ENCODE results near the gene EI24. TPM values are rescaled to one million over a fixed set of nuclear protein-coding genes. Genes with fewer than 3 reads are reported as not detected.

Gene EI24
- total RNA-seq, 1 experiment from 2014 or later, result 151 TPM

DNA sequence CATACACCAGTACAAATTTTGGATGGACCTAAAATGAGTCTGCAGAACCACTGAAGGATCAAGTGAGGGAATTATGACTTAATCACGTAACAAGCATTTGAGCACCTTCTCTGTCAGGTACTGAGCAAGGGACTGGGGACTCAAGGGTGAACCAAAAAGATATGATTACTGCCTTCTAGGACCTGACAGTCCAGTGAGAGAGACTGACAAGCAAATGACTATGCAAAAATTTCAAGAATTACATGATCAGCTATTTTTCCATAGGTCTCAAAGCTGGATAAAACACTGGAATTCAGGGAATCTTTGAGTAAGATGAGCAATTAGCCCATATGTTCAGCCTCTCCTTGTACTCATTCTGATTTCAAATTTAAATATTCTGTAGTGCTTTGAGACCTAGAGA, 18.2 kb downstream of the EI24 start:
- TF ChIP-seq, protein P1, sequence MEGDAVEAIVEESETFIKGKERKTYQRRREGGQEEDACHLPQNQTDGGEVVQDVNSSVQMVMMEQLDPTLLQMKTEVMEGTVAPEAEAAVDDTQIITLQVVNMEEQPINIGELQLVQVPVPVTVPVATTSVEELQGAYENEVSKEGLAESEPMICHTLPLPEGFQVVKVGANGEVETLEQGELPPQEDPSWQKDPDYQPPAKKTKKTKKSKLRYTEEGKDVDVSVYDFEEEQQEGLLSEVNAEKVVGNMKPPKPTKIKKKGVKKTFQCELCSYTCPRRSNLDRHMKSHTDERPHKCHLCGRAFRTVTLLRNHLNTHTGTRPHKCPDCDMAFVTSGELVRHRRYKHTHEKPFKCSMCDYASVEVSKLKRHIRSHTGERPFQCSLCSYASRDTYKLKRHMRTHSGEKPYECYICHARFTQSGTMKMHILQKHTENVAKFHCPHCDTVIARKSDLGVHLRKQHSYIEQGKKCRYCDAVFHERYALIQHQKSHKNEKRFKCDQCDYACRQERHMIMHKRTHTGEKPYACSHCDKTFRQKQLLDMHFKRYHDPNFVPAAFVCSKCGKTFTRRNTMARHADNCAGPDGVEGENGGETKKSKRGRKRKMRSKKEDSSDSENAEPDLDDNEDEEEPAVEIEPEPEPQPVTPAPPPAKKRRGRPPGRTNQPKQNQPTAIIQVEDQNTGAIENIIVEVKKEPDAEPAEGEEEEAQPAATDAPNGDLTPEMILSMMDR (conservative IDR thresholded peaks at IDR 0.05), result no peak
- H2AFZ ChIP-seq (ENCODE audit: low read length), result no peak overlapping the region
- Mint-ChIP-seq H3K27me3 (ENCODE audit: low read depth) (no peaks in the 10 kb centered on the region), H3K36me3 (ENCODE audit: insufficient read depth in 1 of 3, low read depth in 3 of 3) (peaks cover 15 to 23% (median 23%) of the 10 kb centered on the region in 3 experiments; a peak in 6 of 7 replicates), H3K9me3 (no peaks in the 10 kb centered on the region; a peak in 1 of 5 replicates), H3K4me1 (peaks cover 4 to 9% of the 10 kb centered on the region in 2 experiments), H3K4me3 (no peak overlapping the region), H3K27ac (no peak overlapping the region)
- no peak overlapping the region for H3K27ac ChIP-seq (ENCODE audit: insufficient read length, low read depth, low read length)
- no peak overlapping the region for H3K9ac ChIP-seq (ENCODE audit: extremely low read depth, insufficient read length, low read length)
- no peak for DNase-seq
- no peak overlapping the region for H4K91ac ChIP-seq (ENCODE audit: insufficient read length, low read depth, low read length)
- H3K23me2 ChIP-seq (ENCODE audit: insufficient read length, low read depth, low read length, poor library complexity, severe bottlenecking), result peaks cover 4% of the 10 kb centered on the region
- H4K5ac ChIP-seq (ENCODE audit: insufficient read length, low read depth, low read length), result no peak overlapping the region
- no peak overlapping the region for H3K18ac ChIP-seq (ENCODE audit: insufficient read length, low read depth, low read length)
- H3K4ac ChIP-seq (ENCODE audit: low read depth, low read length), result no peak overlapping the region
- H3K9me3 ChIP-seq (ENCODE audit: control insufficient read depth, low read depth, low read length), result no peaks in the 10 kb centered on the region
- H4K8ac ChIP-seq (replicated peaks; ENCODE audit: insufficient read length, low read depth, low read length), result no peak overlapping the region
- no CpG with 5 or more reads among the region's 1 CpG for WGBS (ENCODE audit: extremely low coverage, insufficient read length, low lambda C conversion rate)
- no peaks in the 10 kb centered on the region for H3K27me3 ChIP-seq (ENCODE audit: insufficient read depth, low read length)
- no peaks in the 10 kb centered on the region for H3K79me2 ChIP-seq (ENCODE audit: insufficient read depth, low read length)
- H2BK5ac ChIP-seq (ENCODE audit: insufficient read length, low read length), result no peak overlapping the region
- H3K23ac ChIP-seq (ENCODE audit: insufficient read length, low read depth, low read length), result no peak overlapping the region
- no peak overlapping the region for H2BK20ac ChIP-seq (ENCODE audit: low read depth, low read length, poor library complexity, severe bottlenecking)
- no peaks in the 10 kb centered on the region for H3K79me1 ChIP-seq (ENCODE audit: insufficient read depth, low read depth, low read length, poor library complexity, severe bottlenecking)
- no peaks in the 10 kb centered on the region for H4K20me1 ChIP-seq (ENCODE audit: control insufficient read depth, insufficient read depth, insufficient read length)
- H3K4me2 ChIP-seq (ENCODE audit: insufficient read depth, insufficient read length, low read length), result no peak overlapping the region
- no peak overlapping the region for H3K14ac ChIP-seq (ENCODE audit: insufficient read depth, low read length)
- no peak overlapping the region for H3K56ac ChIP-seq (ENCODE audit: insufficient read length, low read depth, low read length)
- no peak overlapping the region for H2AK5ac ChIP-seq (ENCODE audit: insufficient read length, low read length)
- no peak overlapping the region for H2BK12ac ChIP-seq (ENCODE audit: insufficient read length, low read depth, low read length)
- no peak overlapping the region for H2BK15ac ChIP-seq (ENCODE audit: low read depth, low read length)
- H3K4me1 ChIP-seq (ENCODE audit: insufficient read depth, low read length), result no peaks in the 10 kb centered on the region
- no peak overlapping the region for H2BK120ac ChIP-seq (ENCODE audit: low read depth, low read length, poor library complexity, severe bottlenecking)
- H3T11ph ChIP-seq (ENCODE audit: low read length), result no peak overlapping the region

All from H9 (cell line).